Right renal pelvis (tissue), 4 donors: Measurements from ENCODE around the gene NEK9. TPM values are rescaled to one million over a fixed set of nuclear protein-coding genes. Genes with fewer than 3 reads are reported as not detected.
A peak's percentile ranks its signal among the peaks of the same experiment; 100 is the strongest.
"Not testable (repeated sequence)": the region's sequence is repeated elsewhere in the genome, so short reads cannot be mapped to it uniquely, and the experiment has no call there.

Experiments
- DNase-seq, 4 donors: peaks; one replicate each; pipeline ENCODE4 v3.0.0-alpha.2; 2013; ENCODE audit warnings: low read depth in 4 of 4, low spot score in 3 of 4, missing footprints in 1 of 4
- polyA plus RNA-seq, 4 donors: library from polyadenylated mRNA; unstranded; fragments of 120-200 nt; gene quantifications; one replicate each; pipeline ENCODE4 v1.2.1, GENCODE V29; 2013; ENCODE audit not compliant: insufficient read length in 4 of 4

The NEK9 gene
- polyA plus RNA-seq, 4 donors = 120 to 130 (median 124) TPM

DNA sequence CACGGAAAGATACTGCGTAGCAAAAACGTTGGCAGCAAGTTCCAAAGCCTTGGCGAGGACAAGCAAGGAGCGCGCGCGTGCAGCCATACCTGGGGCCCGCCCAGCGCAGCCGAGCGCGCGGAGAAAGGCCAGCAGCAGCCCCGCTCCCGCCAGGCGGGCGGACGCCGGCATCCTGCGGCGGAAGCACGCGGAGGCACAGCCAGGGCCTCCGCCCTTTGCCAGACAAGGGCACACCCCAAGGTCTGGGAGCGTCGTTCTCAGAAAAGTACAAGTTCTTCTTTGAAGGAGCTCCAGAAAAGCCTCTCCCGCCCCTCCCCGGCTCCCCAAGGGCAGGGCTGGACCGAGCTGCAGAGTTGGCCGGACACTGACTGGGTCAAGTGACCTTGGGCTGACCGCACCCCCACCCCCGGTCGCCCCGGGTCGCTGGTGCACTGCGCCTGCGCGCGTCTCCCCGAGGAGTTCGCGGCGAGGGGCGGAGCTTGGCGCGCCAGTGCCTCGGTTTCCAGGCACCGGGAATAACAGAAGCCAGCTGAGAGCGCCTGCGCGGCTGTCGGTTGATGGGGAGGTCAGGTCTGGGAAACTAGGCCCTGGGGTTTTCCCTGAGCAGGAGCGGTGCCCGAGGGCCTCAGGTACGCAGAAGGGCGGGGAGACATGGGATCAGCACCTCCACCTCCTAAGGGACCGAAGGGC, 57.6 kb downstream of the NEK9 start, which contains the start of gene ZC2HC1C:
Gene ZC2HC1C (plus strand): TSS at position 521 of the 690 bp plus-strand sequence. CDS start 933 bp downstream, outside the sequence.
- peak; percentile 81 to 87 (median 86) for DNase-seq

DNA sequence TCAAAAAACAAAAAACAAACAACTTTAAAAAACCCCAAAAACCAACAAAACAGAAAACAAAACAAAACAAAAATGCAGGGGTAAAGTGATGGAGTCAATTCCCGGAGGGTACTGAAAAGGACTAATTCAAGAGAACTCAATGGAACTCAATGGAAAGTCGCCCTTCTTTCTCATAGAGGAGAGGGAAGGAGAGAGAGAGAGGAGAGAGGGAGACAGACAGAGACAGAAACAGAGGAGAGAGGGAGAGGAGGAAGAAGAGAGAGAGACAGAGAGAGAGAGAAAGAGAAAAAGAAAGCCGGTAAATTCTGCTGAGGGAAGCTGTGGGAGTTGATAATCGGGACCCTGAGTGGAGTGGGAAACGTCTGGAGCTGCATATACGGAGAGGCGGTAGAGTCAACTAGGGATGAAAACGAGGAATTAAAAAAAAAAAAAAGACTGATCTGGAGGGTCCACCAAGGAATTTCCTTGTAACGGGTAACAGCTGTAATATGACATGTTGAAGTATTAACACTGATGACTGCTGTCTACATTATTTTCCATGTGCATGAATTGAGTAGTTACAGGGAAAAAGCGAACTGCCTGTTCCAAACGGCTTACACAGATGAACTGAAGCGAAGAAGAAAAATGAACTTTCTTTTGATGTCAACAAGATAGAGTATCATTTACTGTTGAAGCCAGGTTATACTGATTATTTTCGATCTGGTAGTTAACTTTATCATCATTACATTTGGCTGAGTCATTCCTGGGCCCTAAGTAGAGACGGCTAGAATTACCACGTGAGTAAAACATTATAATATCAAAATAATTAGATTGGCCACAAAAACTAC, 58.3 kb downstream of the NEK9 start:
- DNase-seq = peak in 1 of 4 donors; percentile 29

GRCh38 chr14:75067765-75068164, 59.1 kb downstream of the NEK9 start:
- DNase-seq = not testable (repeated sequence)

DNA sequence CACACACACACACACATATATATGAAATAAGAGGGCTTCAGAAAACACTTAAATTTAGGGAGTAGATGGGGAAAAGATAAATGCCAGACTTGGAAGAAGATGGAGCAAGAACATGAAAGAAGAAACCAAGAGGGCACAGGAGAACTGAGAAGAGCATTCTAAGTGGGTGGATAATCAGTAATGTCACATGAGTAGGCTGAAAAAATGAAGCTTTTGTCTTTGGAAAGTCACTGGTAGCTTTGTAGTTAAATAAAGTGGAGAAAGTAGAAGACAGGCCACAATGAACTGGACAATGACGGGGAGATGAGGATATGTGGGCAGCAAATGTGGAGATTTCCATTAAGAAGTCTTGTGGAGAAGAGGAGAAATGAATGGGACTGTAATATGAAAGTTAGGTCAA, 59.6 kb downstream of the NEK9 start:
- no peak for DNase-seq

DNA sequence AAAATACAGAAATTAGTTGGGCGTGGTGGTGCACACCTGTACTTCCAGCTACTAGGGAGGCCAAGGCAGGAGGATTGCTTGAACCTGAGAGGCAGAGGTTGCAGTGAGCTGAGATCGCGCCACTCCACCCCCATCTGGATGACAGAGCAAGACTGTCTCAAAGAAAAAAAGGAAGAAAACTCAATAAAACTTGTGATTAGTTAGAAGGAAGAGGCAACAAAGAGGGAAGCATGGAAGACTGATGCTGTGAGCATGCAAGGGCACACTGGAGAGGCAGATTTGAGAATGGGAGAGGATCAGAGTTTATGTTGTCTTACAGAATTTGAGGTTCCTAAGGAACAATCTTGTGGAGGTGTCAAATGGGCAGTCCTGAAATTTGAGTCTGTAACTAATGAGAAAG, 60.2 kb downstream of the NEK9 start:
- DNase-seq = no peak

GRCh38 chr14:75064205-75064567, 62.7 kb downstream of the NEK9 start:
- no peak for DNase-seq

DNA sequence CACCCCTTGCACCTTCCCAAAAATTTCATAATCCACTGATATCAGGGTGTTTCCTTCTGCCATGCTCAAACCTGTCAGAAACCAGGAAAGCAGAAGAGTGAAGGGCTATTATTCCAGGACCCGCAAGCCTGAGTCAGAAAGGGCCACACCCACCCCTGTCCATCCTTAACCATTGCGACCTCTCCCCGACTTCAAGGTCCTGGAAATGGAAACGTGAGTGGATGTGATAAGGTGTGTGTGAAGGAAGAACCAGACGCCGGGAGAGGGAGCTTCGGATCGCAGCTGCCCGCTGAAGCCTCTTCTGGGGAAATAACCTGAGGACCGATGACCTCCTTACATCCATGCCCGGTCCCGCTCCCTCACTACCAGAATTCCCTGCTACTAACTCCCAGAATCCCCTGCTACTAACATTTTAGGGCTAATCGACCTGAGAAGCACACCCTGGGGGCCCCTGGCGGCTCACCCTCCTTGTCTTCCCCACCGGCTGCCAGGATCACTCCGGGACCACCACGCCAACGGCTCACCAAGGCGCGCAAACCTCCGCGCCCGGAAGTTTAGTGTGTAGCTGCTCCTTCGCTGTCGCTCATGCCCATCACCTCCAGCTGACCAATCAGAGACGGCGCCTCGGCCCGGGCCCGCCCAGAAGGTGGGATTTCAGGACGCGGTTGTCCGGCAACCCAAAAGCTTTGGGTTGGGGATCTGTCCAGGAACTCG, 63.2 kb downstream of the NEK9 start, which contains the start of gene ACYP1:
Gene ACYP1 (minus strand): TSS at position 534 of the 714 bp plus-strand sequence. CDS start 471 bp downstream, at position 63.
- DNase-seq = peak; percentile 78 to 84 (median 82)

- DNase-seq = no peak
Measured at GRCh38 chr14:75063013-75063412, 63.8 kb downstream of the NEK9 start.

DNA sequence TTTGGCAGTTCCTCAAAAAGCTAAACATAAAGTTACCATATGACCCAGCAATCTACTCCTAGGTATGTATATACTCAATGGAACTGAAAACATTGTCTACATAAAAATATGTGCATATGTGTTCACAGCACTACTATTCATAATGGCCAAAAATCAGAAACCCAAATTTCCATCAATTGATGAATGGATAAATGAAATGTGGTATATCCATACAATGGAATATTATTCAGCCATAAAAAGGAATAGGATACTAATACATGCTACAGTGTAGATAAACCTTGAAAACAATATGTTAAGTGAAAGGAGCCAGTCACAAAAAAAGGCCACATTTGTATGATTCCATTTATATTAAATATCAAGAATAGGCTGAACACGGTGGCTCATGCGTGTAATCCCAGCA, 66.4 kb downstream of the NEK9 start:
- no peak for DNase-seq

DNA sequence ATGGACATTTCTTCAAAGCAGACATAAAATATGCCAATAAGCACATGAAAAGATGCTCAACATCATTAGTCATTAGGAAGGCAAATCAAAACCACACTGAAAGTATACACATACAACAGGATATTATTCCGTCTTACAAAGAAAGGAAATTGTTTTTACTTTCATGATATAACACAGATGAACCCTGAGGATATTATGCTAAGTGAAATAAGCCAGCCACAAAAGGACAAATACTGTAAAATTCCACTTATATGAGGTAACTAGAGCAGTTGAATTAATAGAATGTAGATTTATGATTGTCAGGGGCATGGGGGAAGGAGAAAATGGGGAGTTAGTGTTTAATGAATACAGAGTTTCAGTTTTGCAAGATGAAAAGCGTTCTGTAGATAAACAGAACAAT, 67.2 kb downstream of the NEK9 start:
- no peak for DNase-seq

DNA sequence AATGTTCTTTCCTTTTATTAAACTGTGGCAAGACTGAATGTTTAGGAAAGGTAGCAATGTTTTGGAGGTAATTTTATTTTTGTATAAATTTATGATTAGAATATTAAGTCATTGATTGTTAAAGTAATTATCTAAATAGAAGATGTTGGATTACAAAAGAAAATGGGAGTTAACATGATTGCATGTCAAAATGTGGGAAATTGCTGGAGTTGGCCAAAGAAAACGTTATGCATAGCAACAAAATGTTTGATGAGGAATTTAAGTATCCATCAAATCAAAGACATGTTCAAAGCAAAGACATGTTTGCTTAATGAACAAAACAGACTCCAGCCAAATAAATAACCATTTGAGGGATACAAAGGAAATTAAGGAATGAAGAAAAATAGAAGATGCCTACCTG, 72.4 kb downstream of the NEK9 start:
- DNase-seq = no peak

GRCh38 chr14:75053396-75054291, 73.2 kb downstream of the NEK9 start:
- DNase-seq = no peak

GRCh38 chr14:75051556-75051899, 75.3 kb downstream of the NEK9 start:
- DNase-seq = no peak

GRCh38 chr14:75050852-75051555, 75.8 kb downstream of the NEK9 start, which contains the start of gene MLH3:
Gene MLH3 (minus strand): TSS chr14:75051467. CDS start chr14:75049655, 1,812 bp downstream.
- DNase-seq = peak; percentile 80 to 93 (median 82)

- DNase-seq = no peak
Measured at GRCh38 chr14:75049731-75050201, 77.1 kb downstream of the NEK9 start.

DNA sequence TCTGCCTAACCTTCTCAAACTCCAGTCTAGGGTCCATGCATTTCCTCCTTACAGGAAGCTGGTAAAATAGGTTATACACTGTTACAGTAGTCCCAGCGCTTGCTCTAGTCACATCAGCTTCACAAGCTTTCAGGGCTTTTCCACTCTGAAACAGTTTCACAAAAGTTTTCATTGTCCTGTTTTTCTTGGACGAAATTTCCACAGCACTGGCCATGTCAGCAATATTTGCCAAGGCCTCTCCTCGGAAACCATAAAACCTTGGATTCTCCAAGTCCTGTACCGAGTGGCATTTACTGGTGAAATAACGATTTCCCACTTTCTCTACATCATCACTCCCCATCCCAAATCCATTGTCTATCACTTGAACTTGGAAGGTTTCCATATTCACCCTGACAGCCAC, 77.7 kb downstream of the NEK9 start:
- no peak for DNase-seq

GRCh38 chr14:75048101-75048500, 78.7 kb downstream of the NEK9 start:
- DNase-seq = no peak

DNA sequence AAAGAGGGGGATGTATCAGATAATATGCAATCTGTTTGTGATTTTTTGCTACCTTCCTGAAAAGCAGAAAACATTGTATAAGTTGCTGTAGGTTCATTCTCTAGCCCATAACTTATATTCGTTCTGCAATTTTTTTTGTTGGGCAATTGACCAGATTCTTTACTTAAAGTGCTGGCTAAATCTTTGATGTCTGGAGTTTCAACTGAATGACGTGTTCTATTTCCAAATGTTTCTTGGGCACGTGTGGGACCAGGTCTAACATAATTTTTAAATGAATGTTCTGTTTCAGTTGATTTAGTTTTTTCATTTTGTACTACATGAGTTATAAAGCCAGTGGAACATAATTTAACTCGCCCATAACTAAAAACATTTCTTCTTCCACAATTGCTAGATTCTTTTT, 79.3 kb downstream of the NEK9 start:
- DNase-seq = no peak

DNA sequence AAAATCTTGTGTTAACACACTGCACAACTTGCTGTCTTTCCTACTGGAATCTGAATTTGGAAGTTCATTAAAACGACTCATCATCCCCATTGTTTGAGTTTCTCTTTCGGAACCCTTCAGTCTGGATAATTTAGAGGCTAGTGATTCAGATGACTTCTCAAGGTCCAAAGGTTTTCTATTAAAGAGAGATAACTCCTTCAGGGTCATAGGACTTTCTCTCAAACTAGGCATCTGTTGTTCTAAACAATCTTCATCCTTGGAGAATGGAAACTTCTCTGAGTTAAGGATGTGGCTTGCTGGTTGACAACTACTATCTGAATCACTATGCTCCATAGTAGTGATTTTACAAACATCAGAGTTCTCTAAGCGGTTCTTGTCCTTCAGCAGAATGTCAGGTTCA, 79.9 kb downstream of the NEK9 start:
- no peak for DNase-seq
